Nephron progenitor cell (in vitro differentiated cells): ENCODE results near the gene DCHS2.

Experiments used
- DNase-seq: peaks from one replicate; pipeline ENCODE4 v3.0.0; 2021
- H3K27ac Mint-ChIP-seq: 2 replicates; pipeline ENCODE4 v1.8.0; 2021; ENCODE audit warnings: mild to moderate bottlenecking, moderate library complexity, mixed read lengths
- H3K27me3 Mint-ChIP-seq: 2 replicates; pipeline ENCODE4 v1.8.0; 2021; ENCODE audit warnings: mild to moderate bottlenecking, low read depth, mixed read lengths; ENCODE audit not compliant: poor library complexity
- H3K36me3 Mint-ChIP-seq: 2 replicates; pipeline ENCODE4 v1.8.0; 2021; ENCODE audit warnings: low read depth, mixed read lengths
- H3K4me1 Mint-ChIP-seq: 2 replicates; pipeline ENCODE4 v1.8.0; 2021; ENCODE audit warnings: mixed read lengths
- H3K4me3 Mint-ChIP-seq: 2 replicates; pipeline ENCODE4 v1.8.0; 2021; ENCODE audit warnings: mild to moderate bottlenecking, moderate library complexity, mixed read lengths
- H3K9me3 Mint-ChIP-seq: 2 replicates; pipeline ENCODE4 v1.8.0; 2021; ENCODE audit warnings: mild to moderate bottlenecking, moderate library complexity, mixed read lengths
- TF ChIP-seq, protein P1 (sequence below): fragments of 200-600 bp; sonication (generic); IDR thresholded peaks from 2 replicates; pipeline ENCODE4 v1.5.0; 2021; ENCODE audit warnings: antibody characterized with exemption

The DCHS2 gene

DNA sequence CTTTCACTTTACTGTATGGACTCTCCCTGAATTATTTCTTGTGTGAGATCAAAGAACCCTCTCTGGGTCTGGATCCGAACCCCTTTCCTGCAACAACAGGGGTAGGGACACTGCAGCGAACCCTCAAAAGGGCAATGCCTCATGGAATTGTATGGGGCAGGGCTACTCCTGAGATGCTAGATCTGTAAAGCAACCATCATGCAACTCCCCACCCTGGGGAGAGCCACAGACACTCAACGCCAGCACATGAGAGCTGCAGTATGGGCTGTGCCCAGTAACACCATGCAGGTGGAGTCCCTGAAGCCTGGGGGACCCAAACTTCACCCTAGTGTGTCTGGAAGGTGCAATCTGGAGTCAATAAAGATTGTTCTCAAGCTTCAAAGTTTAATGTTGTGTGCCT is 304.7 kb downstream of the DCHS2 start:
- no peak for DNase-seq
- H3K9me3 Mint-ChIP-seq, result no peaks in the 10 kb centered on the region
- no peak overlapping the region for H3K4me3 Mint-ChIP-seq
- no peaks in the 10 kb centered on the region for H3K36me3 Mint-ChIP-seq
- H3K27ac Mint-ChIP-seq, result no peak overlapping the region
- H3K4me1 Mint-ChIP-seq, result no peaks in the 10 kb centered on the region
- peaks cover 8% of the 10 kb centered on the region for H3K27me3 Mint-ChIP-seq
- TF ChIP-seq, protein P1, sequence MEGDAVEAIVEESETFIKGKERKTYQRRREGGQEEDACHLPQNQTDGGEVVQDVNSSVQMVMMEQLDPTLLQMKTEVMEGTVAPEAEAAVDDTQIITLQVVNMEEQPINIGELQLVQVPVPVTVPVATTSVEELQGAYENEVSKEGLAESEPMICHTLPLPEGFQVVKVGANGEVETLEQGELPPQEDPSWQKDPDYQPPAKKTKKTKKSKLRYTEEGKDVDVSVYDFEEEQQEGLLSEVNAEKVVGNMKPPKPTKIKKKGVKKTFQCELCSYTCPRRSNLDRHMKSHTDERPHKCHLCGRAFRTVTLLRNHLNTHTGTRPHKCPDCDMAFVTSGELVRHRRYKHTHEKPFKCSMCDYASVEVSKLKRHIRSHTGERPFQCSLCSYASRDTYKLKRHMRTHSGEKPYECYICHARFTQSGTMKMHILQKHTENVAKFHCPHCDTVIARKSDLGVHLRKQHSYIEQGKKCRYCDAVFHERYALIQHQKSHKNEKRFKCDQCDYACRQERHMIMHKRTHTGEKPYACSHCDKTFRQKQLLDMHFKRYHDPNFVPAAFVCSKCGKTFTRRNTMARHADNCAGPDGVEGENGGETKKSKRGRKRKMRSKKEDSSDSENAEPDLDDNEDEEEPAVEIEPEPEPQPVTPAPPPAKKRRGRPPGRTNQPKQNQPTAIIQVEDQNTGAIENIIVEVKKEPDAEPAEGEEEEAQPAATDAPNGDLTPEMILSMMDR, result no peak

DNA sequence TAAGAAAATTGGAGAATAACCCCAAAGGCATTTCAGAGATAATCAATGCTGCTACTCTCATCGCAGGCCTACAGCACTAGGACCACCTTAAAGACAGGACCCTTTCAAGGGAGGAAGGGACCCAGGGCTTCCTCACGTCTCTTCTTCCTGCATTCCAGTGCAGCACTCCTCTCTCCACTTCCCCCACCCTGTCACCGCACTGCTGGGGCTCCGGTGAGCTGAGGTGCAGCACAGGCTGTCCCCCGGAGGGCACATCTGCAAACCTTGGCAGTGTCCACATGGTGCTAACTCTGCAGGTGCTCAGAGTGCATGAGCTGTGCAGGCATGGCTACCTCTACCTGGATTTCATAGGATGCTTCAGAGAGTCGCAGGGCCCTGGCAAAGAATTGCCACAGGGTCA is 305.6 kb downstream of the DCHS2 start:
- Mint-ChIP-seq H3K4me3 (no peak overlapping the region), H3K27me3 (peaks cover 5% of the 10 kb centered on the region), H3K9me3 (no peaks in the 10 kb centered on the region), H3K36me3 (no peaks in the 10 kb centered on the region), H3K27ac (no peak overlapping the region), H3K4me1 (no peaks in the 10 kb centered on the region)
- no peak for DNase-seq
- TF ChIP-seq, protein P1, result no peak

DNA sequence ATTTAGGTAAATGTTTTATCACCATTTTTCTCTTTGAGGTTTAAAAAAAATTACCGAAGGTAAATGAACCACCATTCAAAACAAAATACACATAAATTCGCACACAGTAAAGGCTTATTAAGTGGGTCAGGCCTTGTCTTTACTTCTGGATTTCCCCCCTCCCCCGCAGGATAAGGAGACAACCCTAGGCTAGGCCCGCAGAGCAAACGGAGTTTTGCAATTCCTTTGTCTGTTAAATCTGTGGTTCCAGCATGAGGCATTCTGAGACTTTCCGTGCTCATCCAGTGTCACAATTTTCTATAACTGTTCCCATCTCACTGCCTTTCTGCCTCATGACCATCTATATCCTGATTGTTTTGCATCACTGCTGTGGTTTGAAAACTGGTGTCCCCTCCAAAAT is 307.4 kb downstream of the DCHS2 start:
- Mint-ChIP-seq H3K27ac (no peak overlapping the region), H3K4me3 (no peak overlapping the region), H3K27me3 (peaks cover 5% of the 10 kb centered on the region), H3K4me1 (no peaks in the 10 kb centered on the region), H3K9me3 (no peaks in the 10 kb centered on the region), H3K36me3 (no peaks in the 10 kb centered on the region)
- TF ChIP-seq, protein P1, result no peak
- DNase-seq, result no peak

DNA sequence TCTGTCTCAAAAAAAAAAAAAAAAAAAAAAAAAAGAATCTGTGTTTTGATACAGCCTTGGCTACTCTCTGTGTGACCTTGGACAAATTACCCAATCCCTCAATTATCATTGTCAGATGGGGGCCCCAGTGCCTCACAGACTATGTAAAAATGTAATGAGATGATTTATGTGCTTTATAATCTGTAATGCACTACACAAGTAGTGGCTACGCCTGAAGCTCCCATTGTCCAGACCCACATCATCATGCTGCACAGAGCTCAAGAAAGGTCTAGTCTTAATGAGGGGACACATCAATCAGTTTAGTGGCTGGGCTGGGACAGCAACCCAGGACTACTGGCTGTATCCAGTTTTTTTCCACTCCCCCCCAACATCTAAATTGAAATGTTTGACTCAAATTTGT is 308.3 kb downstream of the DCHS2 start:
- Mint-ChIP-seq H3K4me3 (no peak overlapping the region), H3K9me3 (no peaks in the 10 kb centered on the region), H3K27me3 (peaks cover 5% of the 10 kb centered on the region), H3K36me3 (no peaks in the 10 kb centered on the region), H3K27ac (no peak overlapping the region), H3K4me1 (no peaks in the 10 kb centered on the region)
- DNase-seq, result no peak
- TF ChIP-seq, protein P1, result no peak
